ENCODE measurements around the gene RITA1.

RITA1 gene

DNA sequence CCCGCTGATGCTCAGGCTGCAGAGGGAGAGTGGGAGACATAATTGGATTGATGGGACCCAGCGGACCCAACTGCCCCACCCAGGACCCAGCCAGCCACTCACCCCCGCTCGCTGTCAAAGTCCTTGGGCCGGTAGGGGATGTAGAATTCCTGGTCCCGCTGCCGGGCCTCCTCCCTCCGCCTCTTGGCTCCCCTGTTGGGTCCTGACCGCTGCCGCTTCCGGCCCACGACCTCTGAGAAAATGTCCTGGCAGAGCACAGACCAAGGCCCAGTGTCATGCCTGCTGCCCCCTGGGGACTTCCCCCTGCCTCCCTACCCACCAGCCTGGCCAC is 22.5 kb upstream of the RITA1 start:
- in situ Hi-C loops (cut with HindIII; ENCODE audit: low pct_ligation_motif_present, low sequenced_read_pairs) = loop anchor here (25.0 kb wide), 1 partner anchor 126 kb away; no protein-coding TSS in a partner anchor
- Histone ChIP-seq H3K4me3 (ENCODE audit: low read depth, low read length) (no peak overlapping the region), H3K27ac (no peak overlapping the region), H3K36me3 (replicated peaks) (peaks cover 64% of the 10 kb centered on the region), H3K27me3 (replicated peaks) (no peaks in the 10 kb centered on the region)
- TF ChIP-seq, protein P1, sequence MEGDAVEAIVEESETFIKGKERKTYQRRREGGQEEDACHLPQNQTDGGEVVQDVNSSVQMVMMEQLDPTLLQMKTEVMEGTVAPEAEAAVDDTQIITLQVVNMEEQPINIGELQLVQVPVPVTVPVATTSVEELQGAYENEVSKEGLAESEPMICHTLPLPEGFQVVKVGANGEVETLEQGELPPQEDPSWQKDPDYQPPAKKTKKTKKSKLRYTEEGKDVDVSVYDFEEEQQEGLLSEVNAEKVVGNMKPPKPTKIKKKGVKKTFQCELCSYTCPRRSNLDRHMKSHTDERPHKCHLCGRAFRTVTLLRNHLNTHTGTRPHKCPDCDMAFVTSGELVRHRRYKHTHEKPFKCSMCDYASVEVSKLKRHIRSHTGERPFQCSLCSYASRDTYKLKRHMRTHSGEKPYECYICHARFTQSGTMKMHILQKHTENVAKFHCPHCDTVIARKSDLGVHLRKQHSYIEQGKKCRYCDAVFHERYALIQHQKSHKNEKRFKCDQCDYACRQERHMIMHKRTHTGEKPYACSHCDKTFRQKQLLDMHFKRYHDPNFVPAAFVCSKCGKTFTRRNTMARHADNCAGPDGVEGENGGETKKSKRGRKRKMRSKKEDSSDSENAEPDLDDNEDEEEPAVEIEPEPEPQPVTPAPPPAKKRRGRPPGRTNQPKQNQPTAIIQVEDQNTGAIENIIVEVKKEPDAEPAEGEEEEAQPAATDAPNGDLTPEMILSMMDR (IDR thresholded peaks at IDR 0.05; ENCODE audit: low read depth, low read length, missing control alignments) = no peak
- DNase-seq = no peak

DNA sequence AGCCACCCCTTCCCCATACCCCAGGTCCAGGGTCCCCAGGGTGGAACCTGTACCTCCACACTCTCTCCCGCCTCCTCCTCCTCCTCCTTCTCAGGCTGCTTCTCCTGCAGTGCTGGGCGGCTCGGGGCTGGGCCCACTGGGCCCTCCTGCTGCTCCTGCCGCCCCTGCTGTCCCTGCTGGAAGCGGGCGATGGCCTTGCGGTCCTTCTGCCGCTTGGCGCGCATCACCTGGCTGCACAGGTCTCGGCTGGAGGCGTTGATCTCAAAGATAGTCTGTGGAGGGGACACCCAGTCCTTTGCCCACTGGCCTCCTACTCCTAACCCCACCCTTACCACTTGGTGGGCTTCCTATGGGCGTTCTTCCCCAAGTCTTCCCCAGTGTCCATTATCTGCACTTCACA is 21.5 kb upstream of the RITA1 start:
- peaks cover 64% of the 10 kb centered on the region for H3K36me3 ChIP-seq (replicated peaks)
- H3K27ac ChIP-seq = no peak overlapping the region
- TF ChIP-seq, protein P1 (IDR thresholded peaks at IDR 0.05; ENCODE audit: low read depth, low read length, missing control alignments) = no peak
- H3K4me3 ChIP-seq (ENCODE audit: low read depth, low read length) = no peak overlapping the region
- DNase-seq = no peak
- in situ Hi-C loops (cut with HindIII; ENCODE audit: low pct_ligation_motif_present, low sequenced_read_pairs) = loop anchor here (25.0 kb wide), 1 partner anchor 127 kb away; no protein-coding TSS in a partner anchor
- no peaks in the 10 kb centered on the region for H3K27me3 ChIP-seq (replicated peaks)

DNA sequence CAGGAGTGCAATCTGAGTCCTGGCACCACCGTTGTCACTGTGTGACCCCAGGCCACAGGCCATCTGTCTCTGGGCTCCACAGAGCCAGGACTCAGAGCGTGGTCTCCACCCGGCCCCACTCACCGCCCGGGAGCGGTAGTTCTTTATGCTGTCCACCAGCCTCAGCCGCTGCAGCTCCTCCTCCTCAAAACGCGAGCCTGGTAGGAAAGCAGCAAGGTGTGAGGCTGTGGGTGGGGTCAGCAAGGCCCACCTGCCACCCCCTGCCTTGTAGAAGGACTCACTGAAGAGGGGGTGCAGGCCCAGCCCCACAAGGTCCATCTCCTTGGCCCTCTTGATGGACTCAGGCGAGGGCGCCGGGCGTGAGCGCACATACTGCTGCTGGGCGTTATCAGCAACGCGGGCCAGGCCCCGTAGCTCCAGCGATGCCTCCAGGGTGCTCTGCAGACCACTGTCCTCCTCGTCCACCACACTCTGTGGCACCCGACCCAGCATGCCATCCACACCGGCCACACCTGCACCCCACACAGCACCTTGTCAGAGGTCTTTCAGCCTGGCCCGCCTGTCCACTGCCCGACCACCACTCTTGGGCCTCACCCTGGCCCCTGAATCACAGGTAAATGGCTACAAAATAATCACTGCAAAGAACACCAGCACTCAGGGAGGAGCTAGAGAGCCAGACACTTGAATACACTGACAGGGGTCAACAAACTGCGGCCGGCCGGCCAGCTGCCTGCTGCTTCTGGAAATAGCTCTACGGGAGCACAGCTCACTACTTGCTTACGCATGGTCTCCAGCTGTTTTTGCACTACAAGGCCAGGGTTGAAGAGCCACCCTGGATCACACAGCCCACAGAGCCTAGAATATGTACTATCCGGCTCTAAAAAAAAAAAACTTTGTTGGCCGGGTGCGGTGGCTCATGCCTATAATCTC is 19.7 kb upstream of the RITA1 start:
- TF ChIP-seq, protein P1 (IDR thresholded peaks at IDR 0.05; ENCODE audit: low read depth, low read length, missing control alignments) = no peak

DNA sequence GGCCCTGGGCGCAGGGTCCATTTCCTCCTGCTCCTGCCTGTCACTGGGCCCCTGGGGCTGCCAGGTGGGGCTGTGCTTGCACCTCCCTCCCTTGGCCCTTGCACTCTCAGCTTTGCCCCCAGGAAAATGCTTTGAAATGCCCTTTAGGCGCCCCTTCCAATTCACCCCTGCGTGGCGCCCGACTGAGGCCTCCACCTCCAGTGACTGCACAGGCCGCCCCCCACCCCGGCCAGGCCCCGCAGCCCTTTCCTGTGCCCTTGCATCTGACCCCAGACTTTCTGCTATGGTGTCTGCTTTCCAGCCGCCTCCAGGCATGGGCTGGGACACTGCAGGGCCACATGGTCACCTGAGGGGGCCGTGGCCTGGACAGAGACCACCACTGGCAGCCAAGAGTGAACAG is 17.7 kb upstream of the RITA1 start:
- TF ChIP-seq, protein P1 (IDR thresholded peaks at IDR 0.05; ENCODE audit: low read depth, low read length, missing control alignments) = no peak
- no peak for DNase-seq
- Histone ChIP-seq H3K4me3 (ENCODE audit: low read depth, low read length) (no peak overlapping the region), H3K36me3 (replicated peaks) (peaks cover 75% of the 10 kb centered on the region), H3K27ac (no peak overlapping the region), H3K27me3 (replicated peaks) (no peaks in the 10 kb centered on the region)
- in situ Hi-C loops (cut with HindIII; ENCODE audit: low pct_ligation_motif_present, low sequenced_read_pairs) = loop anchor here (25.0 kb wide), 1 partner anchor 131 kb away; no protein-coding TSS in a partner anchor

More for the DNA sequence above, 19.7 kb upstream of the RITA1 start:
- H3K27ac ChIP-seq = no peak overlapping the region
- no peaks in the 10 kb centered on the region for H3K27me3 ChIP-seq (replicated peaks)
- H3K36me3 ChIP-seq (replicated peaks) = peaks cover 68% of the 10 kb centered on the region
- no peak for DNase-seq
- H3K4me3 ChIP-seq (ENCODE audit: low read depth, low read length) = no peak overlapping the region
- in situ Hi-C loops (cut with HindIII; ENCODE audit: low pct_ligation_motif_present, low sequenced_read_pairs) = loop anchor here (25.0 kb wide), 1 partner anchor 128 kb away; no protein-coding TSS in a partner anchor

DNA sequence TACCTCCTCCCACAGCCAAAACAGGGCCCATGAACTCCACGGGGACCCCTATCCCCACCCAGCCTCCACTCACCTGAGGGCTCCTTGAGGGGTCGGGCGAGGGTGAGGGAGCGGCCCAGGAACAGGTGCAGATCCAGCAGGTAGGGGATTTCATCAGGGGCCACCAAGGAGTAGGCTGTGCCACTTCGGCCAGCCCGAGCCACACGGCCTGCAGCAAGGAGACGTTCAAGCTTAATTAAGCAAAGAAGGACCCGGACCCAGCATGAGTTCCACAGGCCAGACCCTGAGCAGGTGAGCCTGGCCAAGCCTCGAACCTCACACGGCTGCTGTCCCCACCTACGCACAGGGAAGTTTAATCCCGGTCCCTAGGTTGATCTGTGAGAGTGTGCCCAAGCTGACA is 15.8 kb upstream of the RITA1 start:
- in situ Hi-C loops (cut with HindIII; ENCODE audit: low pct_ligation_motif_present, low sequenced_read_pairs) = loop anchor here (25.0 kb wide), 1 partner anchor 132 kb away; no protein-coding TSS in a partner anchor
- TF ChIP-seq, protein P1 (IDR thresholded peaks at IDR 0.05; ENCODE audit: low read depth, low read length, missing control alignments) = no peak
- Histone ChIP-seq H3K27ac (no peak overlapping the region), H3K4me3 (ENCODE audit: low read depth, low read length) (no peak overlapping the region), H3K36me3 (replicated peaks) (peaks cover 78% of the 10 kb centered on the region), H3K27me3 (replicated peaks) (no peaks in the 10 kb centered on the region)
- no peak for DNase-seq

Measured in brain microvascular endothelial cell (primary cell).